Sigmoid colon (tissue), 7 donors: ENCODE measurements around the gene NXN. TPM values are rescaled to one million over a fixed set of nuclear protein-coding genes. Genes with fewer than 3 reads are reported as not detected.
A peak's percentile ranks its signal among the peaks of the same experiment; 100 is the strongest.

Experiments used
- DNase-seq: peaks from one replicate; pipeline ENCODE4 v3.0.0-alpha.2; 2019
- H3K27ac ChIP-seq, 4 donors: fragments of 200-600 bp; sonication (generic); one replicate each; pipeline ENCODE4 v1.5.1; 2016 to 2019; ENCODE audit warnings: mild to moderate bottlenecking in 1 of 4
- H3K27me3 ChIP-seq, 3 donors: fragments of 200-600 bp; sonication (generic); one replicate each; pipeline ENCODE4 v1.5.1; 2019; ENCODE audit warnings: mild to moderate bottlenecking in 1 of 3
- H3K36me3 ChIP-seq, 4 donors: fragments of 200-600 bp; sonication (generic); one replicate each; pipeline ENCODE4 v1.5.1; 2016 to 2019
- H3K4me1 ChIP-seq, 4 donors: fragments of 200-600 bp; sonication (generic); one replicate each; pipeline ENCODE4 v1.5.1; 2017 to 2019
- H3K4me3 ChIP-seq, 4 donors: fragments of 200-600 bp; sonication (generic); one replicate each; pipeline ENCODE4 v1.5.1; 2017 to 2019; ENCODE audit warnings: mild to moderate bottlenecking in 2 of 4, moderate library complexity in 1 of 4
- H3K9me3 ChIP-seq, 4 donors: fragments of 200-600 bp in 3 of 4; sonication (generic) in 3 of 4; one replicate each; pipeline versions ENCODE4 v1.5.1 to v1.6.1; 2013 to 2019
- EP300 ChIP-seq, 4 donors: sonication (generic); formaldehyde crosslinking; IDR thresholded peaks; one replicate each; pipeline ENCODE4 v1.6.1; 2017; ENCODE audit warnings: antibody characterized with exemption in 4 of 4
- POLR2A ChIP-seq, 2 donors: fragments of 450-650 bp; IDR thresholded peaks; one replicate each; pipeline ENCODE4 v1.6.1; 2016; ENCODE audit warnings: antibody characterized with exemption in 2 of 2, mild to moderate bottlenecking in 2 of 2, moderate library complexity in 2 of 2
- POLR2AphosphoS5 ChIP-seq, 4 donors: sonication (generic); formaldehyde crosslinking; IDR thresholded peaks; one replicate each; pipeline ENCODE4 v1.6.1; 2017; ENCODE audit warnings: antibody characterized with exemption in 4 of 4
- WGBS, 2 donors: extraction: QIAGEN DNeasy Blood & Tissue Kit; methylation state at CpG; one replicate each; pipeline ENCODE4 v1.1.7; 2013; 5-methylcytosine and 5-hydroxymethylcytosine counted together
- intact Hi-C: fragments of 100-400 bp; cut with DNase I; formaldehyde crosslinking; loops from one replicate; pipeline ENCODE4 v1.15.1; 2023
- polyA plus RNA-seq, 3 donors: library from polyadenylated mRNA; stranded (reverse); fragments of 200-250 nt; gene quantifications; one replicate each; pipeline ENCODE4 v1.2.3, GENCODE V29; 2013
- total RNA-seq, 4 donors: library from RNA; depleted of rRNA; stranded (reverse); fragments of >200 nt; gene quantifications; one replicate each; pipeline ENCODE4 v1.1.0, GENCODE V29; 2016
- TF ChIP-seq, protein P1 (sequence below), 4 experiments: fragments of 450-650 bp in 3 of 4; fragments of 200-600 bp in 1 of 4; IDR thresholded peaks; one replicate each; pipeline ENCODE4 v1.5.1; 2016 to 2019; ENCODE audit warnings: antibody characterized with exemption in 4 of 4, mild to moderate bottlenecking in 3 of 4, moderate library complexity in 2 of 4
- donor health status: healthy with polysubstance abuse.
- donor health status: Bipolar disorder and iron deficiency.
- donor health status: healthy.

Gene NXN
- total and polyA plus RNA-seq, 7 donors: 1.4 to 75.9 (median 50.4) TPM

DNA sequence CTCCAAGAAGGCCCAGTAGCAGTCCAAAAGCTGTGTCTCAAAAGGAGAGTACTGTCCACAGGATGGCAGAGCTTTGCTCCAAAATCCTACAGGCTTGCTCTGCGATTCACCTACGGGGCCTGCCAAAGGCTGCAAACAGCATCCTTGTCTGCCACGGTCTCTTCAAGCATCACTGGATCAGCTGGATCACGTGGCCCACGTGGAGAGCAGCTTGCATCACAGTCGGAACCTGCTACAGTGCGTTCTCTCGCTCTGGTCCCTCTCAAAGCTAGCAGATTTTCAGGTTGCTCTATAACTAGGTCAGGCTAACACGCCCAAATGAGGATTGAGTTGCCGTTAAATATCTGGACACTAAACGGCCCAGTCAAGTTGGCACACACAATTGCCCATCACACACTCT lies 9.0 kb upstream of the NXN start:
- H3K36me3 ChIP-seq: no peaks in the 10 kb centered on the region
- no peaks in the 10 kb centered on the region for H3K4me1 ChIP-seq
- H3K4me3 ChIP-seq: no peak overlapping the region
- WGBS, 2 donors: 87 to 91% methylated on average over 11 of the region's 11 CpGs
- H3K27ac ChIP-seq: no peak overlapping the region
- no peak for TF ChIP-seq POLR2AphosphoS5 (IDR thresholded peaks at IDR 0.05)
- TF ChIP-seq, protein P1, sequence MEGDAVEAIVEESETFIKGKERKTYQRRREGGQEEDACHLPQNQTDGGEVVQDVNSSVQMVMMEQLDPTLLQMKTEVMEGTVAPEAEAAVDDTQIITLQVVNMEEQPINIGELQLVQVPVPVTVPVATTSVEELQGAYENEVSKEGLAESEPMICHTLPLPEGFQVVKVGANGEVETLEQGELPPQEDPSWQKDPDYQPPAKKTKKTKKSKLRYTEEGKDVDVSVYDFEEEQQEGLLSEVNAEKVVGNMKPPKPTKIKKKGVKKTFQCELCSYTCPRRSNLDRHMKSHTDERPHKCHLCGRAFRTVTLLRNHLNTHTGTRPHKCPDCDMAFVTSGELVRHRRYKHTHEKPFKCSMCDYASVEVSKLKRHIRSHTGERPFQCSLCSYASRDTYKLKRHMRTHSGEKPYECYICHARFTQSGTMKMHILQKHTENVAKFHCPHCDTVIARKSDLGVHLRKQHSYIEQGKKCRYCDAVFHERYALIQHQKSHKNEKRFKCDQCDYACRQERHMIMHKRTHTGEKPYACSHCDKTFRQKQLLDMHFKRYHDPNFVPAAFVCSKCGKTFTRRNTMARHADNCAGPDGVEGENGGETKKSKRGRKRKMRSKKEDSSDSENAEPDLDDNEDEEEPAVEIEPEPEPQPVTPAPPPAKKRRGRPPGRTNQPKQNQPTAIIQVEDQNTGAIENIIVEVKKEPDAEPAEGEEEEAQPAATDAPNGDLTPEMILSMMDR (IDR thresholded peaks at IDR 0.05): no peak
- TF ChIP-seq EP300 (IDR thresholded peaks at IDR 0.05): no peak
- no peak for TF ChIP-seq POLR2A (IDR thresholded peaks at IDR 0.05)
- H3K27me3 ChIP-seq: no peaks in the 10 kb centered on the region
- intact Hi-C loops: no loop called here
- H3K9me3 ChIP-seq: no peaks in the 10 kb centered on the region
- no peak for DNase-seq

DNA sequence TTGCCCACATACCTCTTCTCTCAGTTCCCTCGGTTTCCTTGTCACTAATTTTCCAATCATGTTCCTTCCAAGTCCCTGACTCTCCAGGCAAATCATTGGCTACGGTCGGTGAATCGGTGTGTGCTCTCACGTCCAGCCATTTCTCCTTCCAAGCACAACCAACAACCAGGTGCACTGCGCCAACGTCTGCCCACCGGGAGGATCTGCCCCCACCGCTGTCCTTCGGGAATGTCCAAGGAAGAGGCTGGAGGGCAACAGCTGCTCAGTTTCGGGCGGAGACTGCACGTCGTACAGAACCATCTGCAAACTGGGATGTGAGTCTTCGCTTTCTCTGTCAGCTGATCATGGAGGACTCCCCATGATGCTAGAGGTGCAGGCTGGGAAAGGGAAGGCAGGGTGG lies 8.4 kb upstream of the NXN start:
- TF ChIP-seq POLR2A (IDR thresholded peaks at IDR 0.05) (no peak), EP300 (IDR thresholded peaks at IDR 0.05) (no peak), POLR2AphosphoS5 (IDR thresholded peaks at IDR 0.05) (no peak)
- TF ChIP-seq, protein P1 (IDR thresholded peaks at IDR 0.05): no peak
- intact Hi-C loops: no loop called here
- Histone ChIP-seq H3K4me1 (no peaks in the 10 kb centered on the region), H3K4me3 (no peak overlapping the region), H3K36me3 (no peaks in the 10 kb centered on the region), H3K27me3 (no peaks in the 10 kb centered on the region), H3K27ac (no peak overlapping the region), H3K9me3 (no peaks in the 10 kb centered on the region)
- no peak for DNase-seq
- WGBS, 2 donors: 92 to 94% methylated on average over 15 of the region's 15 CpGs

DNA sequence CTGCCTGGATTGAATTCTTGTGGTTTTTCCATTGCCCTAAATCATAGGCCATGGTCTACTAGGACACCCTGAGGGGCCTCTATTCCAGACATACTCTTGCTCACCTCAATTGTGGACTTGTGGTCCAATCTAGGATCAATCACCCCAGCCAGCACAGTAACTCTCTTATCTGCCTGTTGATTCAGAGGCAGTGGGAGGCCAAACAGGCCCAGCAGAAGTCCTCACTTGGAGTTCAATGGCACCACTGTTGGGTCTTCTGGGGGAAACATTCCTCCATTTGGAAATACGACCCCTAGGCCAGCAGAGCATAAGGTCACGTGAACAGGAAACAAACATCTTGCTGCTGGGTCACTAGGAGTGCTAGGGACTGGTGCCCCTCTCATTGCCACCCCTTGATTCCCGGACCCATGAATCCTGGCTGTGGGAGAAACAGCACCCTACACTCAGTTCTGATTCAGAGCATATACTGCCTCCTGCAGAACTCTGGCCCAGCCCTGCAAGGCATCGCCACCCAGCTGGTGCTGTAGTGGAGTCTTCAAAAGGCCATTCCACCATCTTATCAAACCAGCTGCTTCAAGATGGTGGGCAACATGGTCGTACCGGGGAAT lies 6.8 kb upstream of the NXN start:
- no peak for DNase-seq
- Histone ChIP-seq H3K27ac (no peak overlapping the region), H3K9me3 (no peaks in the 10 kb centered on the region), H3K36me3 (no peaks in the 10 kb centered on the region), H3K4me3 (no peak overlapping the region), H3K27me3 (no peaks in the 10 kb centered on the region), H3K4me1 (no peaks in the 10 kb centered on the region)
- intact Hi-C loops: no loop called here
- 88 to 93% methylated on average over 6 of the region's 6 CpGs for WGBS, 2 donors
- no peak for TF ChIP-seq POLR2A (IDR thresholded peaks at IDR 0.05)
- TF ChIP-seq POLR2AphosphoS5 (IDR thresholded peaks at IDR 0.05): no peak
- TF ChIP-seq, protein P1 (IDR thresholded peaks at IDR 0.05): no peak
- no peak for TF ChIP-seq EP300 (IDR thresholded peaks at IDR 0.05)

DNA sequence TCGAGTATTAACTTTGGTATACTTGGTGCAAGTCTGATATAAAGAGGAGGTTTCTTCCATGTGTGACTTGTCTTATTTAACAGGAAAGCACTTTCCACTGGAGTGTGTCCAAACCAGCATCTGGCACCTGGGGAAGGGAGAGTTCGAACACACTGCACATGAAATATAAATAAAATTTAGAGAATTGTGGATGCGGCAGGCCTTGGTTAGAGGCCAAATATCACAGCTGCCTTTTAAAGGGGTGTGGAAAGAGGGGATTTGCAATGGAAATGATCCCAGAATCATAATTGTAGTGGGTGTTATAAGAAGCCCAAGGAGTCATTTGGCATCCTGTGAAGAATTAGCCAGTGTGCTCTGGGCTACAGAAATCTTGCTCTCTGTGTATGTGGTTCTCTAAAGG lies 4.3 kb upstream of the NXN start:
- H3K4me1 ChIP-seq: peaks cover 0 to 14% (median 12%) of the 10 kb centered on the region in 4 donors
- H3K9me3 ChIP-seq: no peaks in the 10 kb centered on the region
- no peaks in the 10 kb centered on the region for H3K36me3 ChIP-seq
- H3K27ac ChIP-seq: no peak overlapping the region
- 62 to 67% methylated on average over 3 of the region's 3 CpGs for WGBS, 2 donors
- intact Hi-C loops: loop anchor here (5.0 kb wide), 1 partner anchor 572 kb away; a partner anchor contains a TSS
- DNase-seq: no peak
- H3K27me3 ChIP-seq: no peaks in the 10 kb centered on the region
- no peak overlapping the region for H3K4me3 ChIP-seq
- no peak for TF ChIP-seq EP300 (IDR thresholded peaks at IDR 0.05)

DNA sequence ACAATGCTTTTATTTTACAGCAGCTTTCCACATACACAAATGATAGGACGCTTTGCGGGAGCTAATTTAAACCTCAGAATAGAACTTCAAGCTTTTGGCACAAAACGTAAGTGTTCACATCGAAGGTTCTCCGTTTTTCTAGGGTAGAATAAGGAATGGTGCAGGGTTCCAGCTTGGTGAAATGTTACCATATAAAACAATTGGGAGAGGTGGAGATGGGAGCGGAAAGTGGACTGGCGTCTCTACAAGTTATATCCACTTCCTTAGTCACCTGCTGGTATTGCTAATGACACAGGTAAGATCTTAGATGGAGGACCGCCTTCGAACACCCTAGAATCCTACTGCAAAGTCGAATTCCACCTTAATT lies 1.7 kb upstream of the NXN start:
- Histone ChIP-seq H3K9me3 (no peaks in the 10 kb centered on the region), H3K4me3 (no peak overlapping the region), H3K4me1 (peaks cover 0 to 32% (median 26%) of the 10 kb centered on the region in 4 donors), H3K27me3 (no peaks in the 10 kb centered on the region), H3K27ac (peak overlapping the region in 1 of 4 donors; percentile 93), H3K36me3 (no peaks in the 10 kb centered on the region)
- DNase-seq: no peak
- 31 to 43% methylated on average over 10 of the region's 10 CpGs for WGBS, 2 donors
- intact Hi-C loops: loop anchor here (1.0 to 5.0 kb wide), 2 partner anchors 186 to 569 kb away; a partner anchor contains a TSS
- no peak for TF ChIP-seq EP300 (IDR thresholded peaks at IDR 0.05)
- TF ChIP-seq POLR2AphosphoS5 (IDR thresholded peaks at IDR 0.05): no peak
- TF ChIP-seq, protein P1 (IDR thresholded peaks at IDR 0.05): no peak
- no peak for TF ChIP-seq POLR2A (IDR thresholded peaks at IDR 0.05)
